HG02884 (cell line): ENCODE measurements around the gene PDZD7.

Source experiments
- ATAC-seq: cut with Tn5 transposase; IDR thresholded peaks from one replicate; pipeline ENCODE4 v1.9.1; 2021; ENCODE audit warnings: mild to moderate bottlenecking, moderate library complexity; ENCODE audit not compliant: unreplicated experiment

Gene PDZD7

DNA sequence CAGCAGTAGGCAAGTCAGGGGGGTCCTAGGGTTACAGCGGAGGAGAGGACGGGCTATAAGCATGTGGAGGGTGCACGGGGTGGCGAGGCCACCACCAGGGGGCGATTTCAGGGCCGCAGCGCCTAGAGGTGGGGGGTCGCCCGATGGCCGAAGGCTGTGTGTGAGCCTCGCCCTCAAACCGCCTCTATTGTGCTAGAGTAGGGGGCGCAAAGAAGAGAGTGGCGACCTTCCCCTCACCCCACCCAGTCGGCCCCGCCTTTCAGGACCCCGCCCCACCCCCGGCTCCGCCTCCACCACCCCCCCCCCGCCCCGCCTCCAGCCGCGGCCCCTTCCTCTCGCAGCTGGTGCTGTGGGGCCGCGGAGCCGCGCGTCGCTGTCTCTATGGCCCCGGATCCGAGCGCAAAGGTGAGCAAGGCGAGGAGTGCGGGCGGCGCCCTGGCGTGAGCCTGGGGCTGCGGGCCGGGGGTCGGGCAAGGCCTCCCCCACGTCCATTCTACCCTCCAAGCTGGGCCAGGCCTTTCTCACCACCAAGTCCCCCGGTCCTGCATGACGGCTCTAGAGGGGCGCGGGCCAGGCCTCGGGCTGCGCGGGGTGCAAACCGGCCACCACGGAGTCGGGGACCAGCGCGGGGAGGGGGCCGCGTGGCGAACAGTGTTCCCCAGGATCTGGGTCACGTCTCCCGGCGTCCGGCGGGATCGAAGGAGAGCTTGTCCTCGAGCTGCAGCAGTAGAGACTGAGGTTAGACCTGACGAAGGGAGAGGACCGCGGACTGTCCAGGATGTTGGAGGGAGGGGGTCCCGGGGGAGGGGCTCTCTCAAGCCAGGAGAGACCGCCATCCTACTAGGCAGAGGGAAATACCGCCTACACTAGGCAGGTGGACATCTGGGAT lies 61.5 kb downstream of the PDZD7 start, which contains the start of gene SEMA4G:
Gene SEMA4G (plus strand): TSS at position 318 of the 889 bp plus-strand sequence. CDS start 3,409 bp downstream, outside the sequence.
- no peak for ATAC-seq

DNA sequence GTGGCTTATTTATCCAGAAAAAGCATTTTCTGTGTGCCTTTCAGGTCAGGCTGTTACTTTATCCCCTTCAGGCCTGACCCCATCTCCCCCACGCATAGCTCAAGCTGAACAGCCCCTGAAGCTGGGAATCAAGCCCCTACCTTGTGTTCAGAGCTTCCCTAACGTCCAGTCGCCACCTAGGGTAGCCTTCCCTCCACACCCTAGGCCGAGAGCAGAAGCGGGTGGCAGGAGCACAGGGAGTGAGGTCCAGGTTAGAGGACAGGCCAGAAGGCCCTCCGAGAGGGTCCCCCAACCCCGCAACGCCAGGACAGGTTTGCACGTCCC lies 62.1 kb downstream of the PDZD7 start:
- no peak for ATAC-seq

DNA sequence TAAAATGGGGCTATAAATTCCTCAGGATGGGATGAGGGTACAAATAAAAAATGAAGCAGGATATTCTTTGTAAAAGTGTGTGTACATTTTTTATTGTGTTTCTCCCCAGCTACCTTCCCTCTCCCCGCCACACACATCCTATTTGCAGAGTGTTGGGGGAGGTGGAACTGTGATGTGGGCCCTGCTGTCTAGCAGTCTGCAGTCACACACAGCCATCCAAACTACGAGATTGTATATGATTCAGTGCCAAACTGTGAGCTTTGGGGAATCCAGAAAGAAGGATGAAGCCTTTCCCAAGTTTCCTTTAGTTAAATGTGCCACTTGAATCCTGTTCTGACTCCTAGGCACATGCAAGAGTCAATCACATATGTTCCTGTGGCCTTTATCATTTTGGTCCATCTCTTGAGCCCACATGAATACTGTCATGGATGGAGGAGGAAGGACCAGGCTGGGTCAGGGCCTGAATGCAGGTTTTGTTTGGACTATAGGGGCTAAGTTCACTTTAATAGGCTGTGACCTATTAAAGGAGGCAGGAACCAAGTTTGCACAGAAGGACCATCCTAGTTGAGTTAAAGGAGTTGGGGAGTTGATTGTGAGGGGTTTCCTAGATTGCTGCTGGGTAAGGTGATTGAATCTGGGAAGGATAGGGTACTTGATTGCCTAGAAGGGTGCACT lies 62.7 kb downstream of the PDZD7 start:
- ATAC-seq, result no peak

DNA sequence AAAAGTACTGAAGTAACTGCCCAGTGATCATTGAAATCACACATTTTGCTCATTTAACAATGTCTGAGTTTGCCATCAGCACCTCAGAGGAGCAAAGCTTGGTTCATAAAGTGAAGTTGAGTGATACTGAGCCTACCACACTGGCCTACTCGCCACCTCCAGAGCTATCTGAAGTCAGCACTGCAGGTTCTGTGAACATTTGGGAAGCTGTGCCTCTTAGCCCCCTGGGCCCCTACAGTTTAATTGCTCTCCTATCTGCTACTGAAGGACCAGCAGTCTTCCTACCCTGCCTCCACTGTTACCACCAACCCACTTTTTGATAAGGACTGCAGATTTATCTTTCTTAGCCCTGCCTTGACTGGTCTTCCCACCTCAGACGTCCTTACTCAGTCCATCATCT lies 63.6 kb downstream of the PDZD7 start:
- no peak for ATAC-seq

DNA sequence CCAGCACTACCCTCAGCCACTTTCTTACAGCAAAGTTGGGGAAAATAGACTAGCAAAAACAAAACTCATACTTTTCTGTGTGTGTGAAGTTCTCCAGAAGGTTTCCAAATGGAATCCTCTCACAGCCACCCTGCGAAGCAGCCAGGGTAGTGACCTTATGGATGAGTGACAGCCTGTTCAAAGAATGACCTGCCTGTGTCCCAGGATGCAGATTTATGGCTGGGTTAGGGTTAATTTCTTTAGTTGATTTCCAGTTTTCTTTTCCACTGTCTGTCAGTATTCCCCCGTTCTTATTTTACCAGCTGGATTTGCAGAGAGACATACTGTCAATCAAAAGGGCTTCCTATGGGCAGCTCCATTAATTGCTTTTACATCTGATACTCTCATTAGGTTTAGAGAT lies 64.0 kb downstream of the PDZD7 start:
- no peak for ATAC-seq

DNA sequence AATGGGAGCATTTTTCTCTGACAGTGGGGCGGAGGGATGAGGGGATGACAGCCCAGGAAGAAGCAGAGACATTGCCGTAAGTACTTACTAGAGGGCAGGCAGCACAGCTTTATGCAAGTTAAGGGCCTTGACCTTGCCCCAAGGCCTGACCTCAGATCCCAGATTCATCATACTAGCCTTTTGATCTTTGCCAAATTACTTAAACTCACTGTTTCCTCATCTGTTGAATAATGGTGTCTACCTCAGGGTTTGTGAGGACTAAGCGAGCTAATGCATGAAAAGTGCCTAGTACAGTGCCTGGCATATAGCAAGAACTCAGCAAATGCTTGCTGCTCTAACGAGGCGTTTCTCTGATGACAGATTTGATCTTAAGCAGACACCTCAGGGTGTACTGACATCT lies 65.1 kb downstream of the PDZD7 start:
- ATAC-seq, result no peak

DNA sequence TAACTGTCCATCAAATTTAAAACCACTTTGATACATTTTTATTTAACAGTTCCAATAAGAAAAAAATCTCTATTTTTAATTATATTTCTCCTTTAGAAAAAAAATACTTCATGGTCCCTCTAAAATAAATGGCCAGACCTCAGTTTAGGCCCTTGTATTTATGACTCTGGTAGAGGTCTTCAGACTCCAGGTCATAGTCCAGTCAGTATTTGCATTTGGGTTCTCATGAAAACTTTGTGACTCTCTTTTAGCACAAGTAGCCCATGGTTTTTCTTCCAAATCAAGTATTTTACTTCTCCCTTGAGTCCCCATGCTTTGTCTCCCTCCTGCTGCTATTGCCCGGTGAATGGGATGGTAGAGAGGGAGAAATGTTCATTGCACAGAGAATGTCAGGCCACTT lies 67.1 kb downstream of the PDZD7 start:
- no peak for ATAC-seq

DNA sequence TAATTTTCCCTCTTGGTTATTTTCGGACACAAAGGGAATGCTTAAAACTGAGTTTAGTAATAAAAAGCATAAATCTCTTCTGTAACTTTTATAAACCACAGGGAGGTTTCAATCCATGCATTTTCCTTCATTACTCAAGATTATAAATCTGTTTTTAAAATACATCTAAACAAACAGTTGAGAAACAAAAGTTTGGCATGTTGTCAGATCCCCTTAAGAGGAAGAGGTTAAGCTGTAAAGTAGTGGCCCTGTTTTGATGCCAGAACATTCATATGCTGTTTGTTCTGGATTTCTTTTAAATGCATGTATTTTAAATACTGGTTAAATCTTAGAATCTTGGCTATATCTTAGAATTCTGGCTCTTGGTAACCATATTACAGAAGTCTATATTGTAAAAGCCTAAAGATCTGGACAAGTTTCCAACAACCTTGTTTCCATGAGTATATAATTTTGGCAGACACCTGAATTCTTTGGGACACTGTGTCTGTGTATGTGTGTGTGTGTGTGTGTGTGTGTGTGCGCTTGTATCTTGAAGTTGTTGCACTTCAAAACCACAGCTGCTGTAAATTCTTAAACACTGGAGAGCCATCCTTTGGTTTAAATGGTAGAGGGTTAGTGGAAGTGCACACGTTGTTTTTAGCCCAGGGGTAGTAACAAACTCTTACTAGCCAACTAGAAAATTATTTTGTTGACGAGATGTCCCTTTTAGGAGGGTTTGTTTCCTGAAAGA lies 68.4 kb downstream of the PDZD7 start:
- ATAC-seq, result no peak

DNA sequence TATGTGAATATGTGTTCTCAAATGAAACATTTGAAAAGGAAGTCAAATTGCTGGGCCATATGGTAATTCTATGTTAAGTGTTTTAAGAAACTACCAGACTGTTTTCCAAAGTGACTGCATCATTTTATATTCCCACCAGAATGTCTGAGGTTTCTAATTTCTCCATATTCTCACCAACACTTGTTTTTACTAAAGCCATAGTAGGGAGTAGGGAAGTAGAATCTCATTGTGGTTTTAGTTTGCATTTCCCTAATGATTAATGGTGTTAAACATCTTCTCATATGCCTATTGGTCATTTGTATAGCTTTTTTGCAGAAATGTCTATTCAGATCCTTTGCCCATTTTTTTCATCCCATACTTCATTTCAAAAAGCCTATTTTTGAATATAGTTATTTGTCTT lies 70.7 kb downstream of the PDZD7 start:
- ATAC-seq, result no peak
